Chondrocyte (in vitro differentiated cells): ENCODE results near the gene ABCA13. TPM values are rescaled to one million over a fixed set of nuclear protein-coding genes. Genes with fewer than 3 reads are reported as not detected.

Experiments used
- DNase-seq: peaks from one replicate; pipeline ENCODE4 v3.0.0; 2021; ENCODE audit warnings: mixed read lengths, low spot score
- H3K27ac Mint-ChIP-seq: one replicate; pipeline ENCODE4 v1.8.0; 2021; ENCODE audit warnings: mild to moderate bottlenecking, moderate library complexity, mixed read lengths; ENCODE audit not compliant: unreplicated experiment
- H3K27me3 Mint-ChIP-seq: 2 replicates; pipeline ENCODE4 v1.8.0; 2021; ENCODE audit warnings: low read depth, mixed read lengths
- H3K36me3 Mint-ChIP-seq: 2 replicates; pipeline ENCODE4 v1.8.0; 2021; ENCODE audit warnings: low read depth, mixed read lengths
- H3K4me1 Mint-ChIP-seq: 2 replicates; pipeline ENCODE4 v1.8.0; 2021; ENCODE audit warnings: low read depth, mild to moderate bottlenecking, mixed read lengths
- H3K4me3 Mint-ChIP-seq: one replicate; pipeline ENCODE4 v1.8.0; 2021; ENCODE audit warnings: mild to moderate bottlenecking, moderate library complexity, mixed read lengths; ENCODE audit not compliant: unreplicated experiment
- H3K9me3 Mint-ChIP-seq: 2 replicates; pipeline ENCODE4 v1.8.0; 2021; ENCODE audit warnings: low read depth, mixed read lengths
- CTCF ChIP-seq: fragments of 200-600 bp; sonication (generic); IDR thresholded peaks from 2 replicates; pipeline ENCODE4 v1.5.0; 2021; ENCODE audit warnings: antibody characterized with exemption, mild to moderate bottlenecking, moderate library complexity
- total RNA-seq: library from RNA; stranded (reverse); gene quantifications from 3 replicates; pipeline ENCODE4 v1.2.1, GENCODE V29; 2021

The ABCA13 gene
- total RNA-seq, 1 donor from 2014 or later: 0.07 TPM

GRCh38 chr7:48300301-48300700, 129.0 kb downstream of the ABCA13 start:
- no peak overlapping the region for H3K4me3 Mint-ChIP-seq
- no peaks in the 10 kb centered on the region for H3K9me3 Mint-ChIP-seq
- H3K4me1 Mint-ChIP-seq: no peaks in the 10 kb centered on the region
- H3K27me3 Mint-ChIP-seq: peaks cover 6% of the 10 kb centered on the region
- no peak for DNase-seq
- no peak for TF ChIP-seq CTCF
- H3K27ac Mint-ChIP-seq: no peak overlapping the region
- no peaks in the 10 kb centered on the region for H3K36me3 Mint-ChIP-seq

GRCh38 chr7:48301201-48301600, 129.9 kb downstream of the ABCA13 start:
- TF ChIP-seq CTCF: no peak
- no peak overlapping the region for H3K27ac Mint-ChIP-seq
- no peaks in the 10 kb centered on the region for H3K9me3 Mint-ChIP-seq
- H3K27me3 Mint-ChIP-seq: peaks cover 8% of the 10 kb centered on the region
- H3K4me1 Mint-ChIP-seq: no peaks in the 10 kb centered on the region
- H3K4me3 Mint-ChIP-seq: no peak overlapping the region
- H3K36me3 Mint-ChIP-seq: no peaks in the 10 kb centered on the region
- no peak for DNase-seq

GRCh38 chr7:48304641-48305040, 133.4 kb downstream of the ABCA13 start:
- no peaks in the 10 kb centered on the region for H3K36me3 Mint-ChIP-seq
- peaks cover 7% of the 10 kb centered on the region for H3K27me3 Mint-ChIP-seq
- no peaks in the 10 kb centered on the region for H3K9me3 Mint-ChIP-seq
- no peak for DNase-seq
- no peak for TF ChIP-seq CTCF
- no peak overlapping the region for H3K27ac Mint-ChIP-seq
- no peak overlapping the region for H3K4me3 Mint-ChIP-seq
- H3K4me1 Mint-ChIP-seq: no peaks in the 10 kb centered on the region

GRCh38 chr7:48305661-48306060, 134.4 kb downstream of the ABCA13 start:
- Mint-ChIP-seq H3K27ac (no peak overlapping the region), H3K4me1 (no peaks in the 10 kb centered on the region), H3K9me3 (no peaks in the 10 kb centered on the region), H3K36me3 (no peaks in the 10 kb centered on the region), H3K4me3 (no peak overlapping the region), H3K27me3 (peaks cover 3% of the 10 kb centered on the region)
- no peak for TF ChIP-seq CTCF
- DNase-seq: no peak

GRCh38 chr7:48307041-48307714, 135.9 kb downstream of the ABCA13 start:
- peaks cover 3% of the 10 kb centered on the region for H3K27me3 Mint-ChIP-seq
- TF ChIP-seq CTCF: no peak
- H3K27ac Mint-ChIP-seq: no peak overlapping the region

More at GRCh38 chr7:48307041-48307714, 135.9 kb downstream of the ABCA13 start:
- H3K4me3 Mint-ChIP-seq: no peak overlapping the region
- no peaks in the 10 kb centered on the region for H3K9me3 Mint-ChIP-seq
- no peak for DNase-seq
- no peaks in the 10 kb centered on the region for H3K36me3 Mint-ChIP-seq
- no peaks in the 10 kb centered on the region for H3K4me1 Mint-ChIP-seq
